Measurements from ENCODE around the gene FKBP4. TPM values are rescaled to one million over a fixed set of nuclear protein-coding genes. Genes with fewer than 3 reads are reported as not detected.

FKBP4 gene
- total and polyA plus RNA-seq, 2 of the 13 experiments (the other 11 are each of a cell fraction or from before 2014, with no cell fraction given): 25.7 to 66.1 TPM

GRCh38 chr12:2812290-2813213 lies 17.8 kb downstream of the FKBP4 start, which contains the start of gene ITFG2 (continued):
- TF ChIP-seq MED8 (CRISPR knock-in tag; IDR thresholded peaks at IDR 0.05; ENCODE audit: insufficient replicate concordance) (peak; percentile 48), ZNF17 (CRISPR knock-in tag; IDR thresholded peaks at IDR 0.05) (no peak), SMAD3 (CRISPR knock-in tag; IDR thresholded peaks at IDR 0.05) (peak; percentile 53; the same call in 1 of the 2 replicates), TARDBP (CRISPR knock-in tag; IDR thresholded peaks at IDR 0.05) (peak; percentile 89), NR2C2 (CRISPR knock-in tag; IDR thresholded peaks at IDR 0.05; ENCODE audit: borderline replicate concordance) (peak; percentile 97), ZNF274 (CRISPR knock-in tag; IDR thresholded peaks at IDR 0.05) (peak; percentile 93), ZSCAN22 (CRISPR knock-in tag; IDR thresholded peaks at IDR 0.05) (no peak), ZFYVE20 (CRISPR knock-in tag; IDR thresholded peaks at IDR 0.05; ENCODE audit: borderline replicate concordance, low read depth) (no peak), PAF1 (CRISPR knock-in tag; IDR thresholded peaks at IDR 0.05) (no peak), ZNF468 (CRISPR knock-in tag; IDR thresholded peaks at IDR 0.05) (no peak), ZNF230 (CRISPR knock-in tag; IDR thresholded peaks at IDR 0.05) (peak; percentile 96), ATF3 (CRISPR knock-in tag; IDR thresholded peaks at IDR 0.05) (no peak), BRD4 (CRISPR knock-in tag; IDR thresholded peaks at IDR 0.05) (peak; percentile 87), CENPX (CRISPR knock-in tag; IDR thresholded peaks at IDR 0.05) (no peak), ZNF850 (CRISPR knock-in tag; conservative IDR thresholded peaks at IDR 0.05) (no peak), TBX2 (CRISPR knock-in tag; IDR thresholded peaks at IDR 0.05; ENCODE audit: borderline replicate concordance) (peak; percentile 89), ZNF749 (CRISPR knock-in tag; IDR thresholded peaks at IDR 0.05; ENCODE audit: borderline replicate concordance) (peak; percentile 75; the same call in 1 of the 2 replicates), SCMH1 (CRISPR knock-in tag; IDR thresholded peaks at IDR 0.05; ENCODE audit: borderline replicate concordance) (no peak), ZSCAN20 (CRISPR knock-in tag; IDR thresholded peaks at IDR 0.05; ENCODE audit: borderline replicate concordance) (no peak), NFIB (CRISPR knock-in tag; IDR thresholded peaks at IDR 0.05; ENCODE audit: borderline replicate concordance) (no peak), SP1 (IDR thresholded peaks at IDR 0.05) (no peak), SP1 (CRISPR knock-in tag; IDR thresholded peaks at IDR 0.05) (0 out of 2 replicates have a peak, but pooled peaks have one; percentile 46), LBX2 (CRISPR knock-in tag; IDR thresholded peaks at IDR 0.05; ENCODE audit: borderline replicate concordance) (no peak), CHD4 (IDR thresholded peaks at IDR 0.05; ENCODE audit: borderline replicate concordance, low read length) (peak; percentile 88; the same call in 1 of the 2 replicates), CBX5 (CRISPR knock-in tag; IDR thresholded peaks at IDR 0.05; ENCODE audit: borderline replicate concordance) (peak; percentile 79; the same call in 1 of the 2 replicates)
- TF ChIP-seq, protein P1, sequence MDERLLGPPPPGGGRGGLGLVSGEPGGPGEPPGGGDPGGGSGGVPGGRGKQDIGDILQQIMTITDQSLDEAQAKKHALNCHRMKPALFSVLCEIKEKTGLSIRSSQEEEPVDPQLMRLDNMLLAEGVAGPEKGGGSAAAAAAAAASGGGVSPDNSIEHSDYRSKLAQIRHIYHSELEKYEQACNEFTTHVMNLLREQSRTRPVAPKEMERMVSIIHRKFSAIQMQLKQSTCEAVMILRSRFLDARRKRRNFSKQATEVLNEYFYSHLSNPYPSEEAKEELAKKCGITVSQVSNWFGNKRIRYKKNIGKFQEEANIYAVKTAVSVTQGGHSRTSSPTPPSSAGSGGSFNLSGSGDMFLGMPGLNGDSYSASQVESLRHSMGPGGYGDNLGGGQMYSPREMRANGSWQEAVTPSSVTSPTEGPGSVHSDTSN (CRISPR knock-in tag; IDR thresholded peaks at IDR 0.05): peak; percentile 98
- TF ChIP-seq, protein P2, sequence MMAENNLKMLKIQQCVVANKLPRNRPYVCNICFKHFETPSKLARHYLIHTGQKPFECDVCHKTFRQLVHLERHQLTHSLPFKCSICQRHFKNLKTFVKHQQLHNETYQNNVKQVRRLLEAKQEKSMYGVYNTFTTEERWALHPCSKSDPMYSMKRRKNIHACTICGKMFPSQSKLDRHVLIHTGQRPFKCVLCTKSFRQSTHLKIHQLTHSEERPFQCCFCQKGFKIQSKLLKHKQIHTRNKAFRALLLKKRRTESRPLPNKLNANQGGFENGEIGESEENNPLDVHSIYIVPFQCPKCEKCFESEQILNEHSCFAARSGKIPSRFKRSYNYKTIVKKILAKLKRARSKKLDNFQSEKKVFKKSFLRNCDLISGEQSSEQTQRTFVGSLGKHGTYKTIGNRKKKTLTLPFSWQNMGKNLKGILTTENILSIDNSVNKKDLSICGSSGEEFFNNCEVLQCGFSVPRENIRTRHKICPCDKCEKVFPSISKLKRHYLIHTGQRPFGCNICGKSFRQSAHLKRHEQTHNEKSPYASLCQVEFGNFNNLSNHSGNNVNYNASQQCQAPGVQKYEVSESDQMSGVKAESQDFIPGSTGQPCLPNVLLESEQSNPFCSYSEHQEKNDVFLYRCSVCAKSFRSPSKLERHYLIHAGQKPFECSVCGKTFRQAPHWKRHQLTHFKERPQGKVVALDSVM (CRISPR knock-in tag; IDR thresholded peaks at IDR 0.05): peak; percentile 74

Measured in HepG2 (cell line).